Measurements from ENCODE around the gene STRN3.

STRN3 gene

GRCh38 chr14:30894923-30895515 is 131.2 kb downstream of the STRN3 start:
- in situ Hi-C loops (cut with HindIII; ENCODE audit: low pct_ligation_motif_present, low sequenced_read_pairs) = no loop called here
- peaks cover 9% of the 10 kb centered on the region for H3K36me3 ChIP-seq (replicated peaks)
- TF ChIP-seq CTCF (IDR thresholded peaks at IDR 0.05; ENCODE audit: low read depth, low read length, missing control alignments) = no peak
- H3K27me3 ChIP-seq (replicated peaks) = no peaks in the 10 kb centered on the region
- no peak overlapping the region for H3K27ac ChIP-seq
- no peak overlapping the region for H3K4me3 ChIP-seq (ENCODE audit: low read depth, low read length)
- DNase-seq = no peak

- H3K36me3 ChIP-seq (replicated peaks) = peaks cover 9% of the 10 kb centered on the region
- no peak overlapping the region for H3K27ac ChIP-seq
- in situ Hi-C loops (cut with HindIII; ENCODE audit: low pct_ligation_motif_present, low sequenced_read_pairs) = no loop called here
- H3K27me3 ChIP-seq (replicated peaks) = no peaks in the 10 kb centered on the region
- no peak overlapping the region for H3K4me3 ChIP-seq (ENCODE audit: low read depth, low read length)
- DNase-seq = no peak
- TF ChIP-seq CTCF (IDR thresholded peaks at IDR 0.05; ENCODE audit: low read depth, low read length, missing control alignments) = no peak
Observed at GRCh38 chr14:30893819-30894218, 132.4 kb downstream of the STRN3 start.

- Histone ChIP-seq H3K27me3 (replicated peaks) (no peaks in the 10 kb centered on the region), H3K36me3 (replicated peaks) (peaks cover 2% of the 10 kb centered on the region), H3K27ac (no peak overlapping the region), H3K4me3 (ENCODE audit: low read depth, low read length) (no peak overlapping the region)
- no peak for TF ChIP-seq CTCF (IDR thresholded peaks at IDR 0.05; ENCODE audit: low read depth, low read length, missing control alignments)
- no peak for DNase-seq
- in situ Hi-C loops (cut with HindIII; ENCODE audit: low pct_ligation_motif_present, low sequenced_read_pairs) = no loop called here
Observed at GRCh38 chr14:30889244-30889594, 137.0 kb downstream of the STRN3 start.

- DNase-seq = no peak
- no peaks in the 10 kb centered on the region for H3K27me3 ChIP-seq (replicated peaks)
- H3K4me3 ChIP-seq (ENCODE audit: low read depth, low read length) = no peak overlapping the region
- TF ChIP-seq CTCF (IDR thresholded peaks at IDR 0.05; ENCODE audit: low read depth, low read length, missing control alignments) = no peak
- no peak overlapping the region for H3K27ac ChIP-seq
- in situ Hi-C loops (cut with HindIII; ENCODE audit: low pct_ligation_motif_present, low sequenced_read_pairs) = no loop called here
- H3K36me3 ChIP-seq (replicated peaks) = peaks cover 2% of the 10 kb centered on the region
Observed at GRCh38 chr14:30888480-30889243, 137.5 kb downstream of the STRN3 start.

GRCh38 chr14:30885840-30886740 is 140.1 kb downstream of the STRN3 start:
- Histone ChIP-seq H3K27ac (no peak overlapping the region), H3K4me3 (ENCODE audit: low read depth, low read length) (no peak overlapping the region), H3K27me3 (replicated peaks) (no peaks in the 10 kb centered on the region), H3K36me3 (replicated peaks) (no peaks in the 10 kb centered on the region)
- in situ Hi-C loops (cut with HindIII; ENCODE audit: low pct_ligation_motif_present, low sequenced_read_pairs) = no loop called here
- no peak for TF ChIP-seq CTCF (IDR thresholded peaks at IDR 0.05; ENCODE audit: low read depth, low read length, missing control alignments)
- DNase-seq = no peak
